Panc1 (cell line): ENCODE data around the gene ABO. TPM values are rescaled to one million over a fixed set of nuclear protein-coding genes. Genes with fewer than 3 reads are reported as not detected.

Experiments used
- ATAC-seq: fragments of 200-7000 bp; cut with Tn5 transposase; 2 replicates; pipeline ENCODE4 v1.9.1; 2020; ENCODE audit warnings: mild to moderate bottlenecking, moderate library complexity
- BruUV-seq: library from RNA; stranded (reverse); fragments of 400-500 nt; replicated peaks from 2 replicates; lab custom pipeline; 2021; lab: Mats Ljungman, UMichigan
- CTCF ChIA-PET: fragments of 300-600 bp; sonication (Branson Sonifier 250); formaldehyde crosslinking; loops from one replicate; lab custom pipeline; 2022; ENCODE audit warnings: antibody characterized with exemption; lab: Charles Lee
- POLR2A ChIA-PET: fragments of 300-600 bp; sonication (Branson Sonifier 250); formaldehyde crosslinking; loops from one replicate; lab custom pipeline; 2022; ENCODE audit warnings: antibody characterized with exemption; lab: Charles Lee
- DNase-seq: peaks from one replicate; pipeline ENCODE4 v3.0.0-alpha.2; 2010; ENCODE audit warnings: low read depth, low spot score
- H3K27ac ChIP-seq: 2 replicates; pipeline ENCODE4 v1.5.1; 2011; ENCODE audit warnings: mild to moderate bottlenecking, low read length, inconsistent platforms
- H3K27me3 ChIP-seq: fragments of 200-500 bp; sonication (Bioruptor generic); 2 replicates; pipeline ENCODE4 v1.6.0; 2014; ENCODE audit warnings: low read length, inconsistent platforms; ENCODE audit not compliant: control insufficient read depth, insufficient read depth
- H3K36me3 ChIP-seq: fragments of 200-500 bp; sonication (Bioruptor generic); 2 replicates; pipeline ENCODE4 v1.5.1; 2014; ENCODE audit warnings: inconsistent platforms, mild to moderate bottlenecking, low read length, moderate library complexity; ENCODE audit not compliant: control insufficient read depth, insufficient read depth
- H3K4me1 ChIP-seq: 2 replicates; pipeline ENCODE4 v1.5.1; 2011; ENCODE audit warnings: inconsistent platforms, mild to moderate bottlenecking, low read length, moderate library complexity; ENCODE audit not compliant: control insufficient read depth, insufficient read depth
- H3K4me3 ChIP-seq, 2 experiments: 2 replicates each; pipeline ENCODE4 v1.5.1; 2011 to 2012; ENCODE audit warnings: low read depth in 2 of 2, low read length in 2 of 2, mild to moderate bottlenecking in 2 of 2, inconsistent platforms in 1 of 2, moderate library complexity in 1 of 2
- H3K9me3 ChIP-seq: fragments of 200-500 bp; sonication (Bioruptor generic); 2 replicates; pipeline ENCODE4 v1.5.1; 2014; ENCODE audit warnings: low read depth, mild to moderate bottlenecking, inconsistent platforms, low read length, moderate library complexity; ENCODE audit not compliant: control insufficient read depth, insufficient read depth
- POLR2AphosphoS5 ChIP-seq: IDR thresholded peaks from 2 replicates; pipeline ENCODE4 v1.6.1; 2012; ENCODE audit warnings: mild to moderate bottlenecking, low read depth, low read length, moderate library complexity
- SIN3A ChIP-seq: IDR thresholded peaks from 2 replicates; pipeline ENCODE4 v1.6.1; 2012; ENCODE audit warnings: low read depth, mild to moderate bottlenecking, low read length, moderate library complexity, borderline replicate concordance; ENCODE audit not compliant: insufficient read depth
- TCF7L2 ChIP-seq: IDR thresholded peaks from 2 replicates; pipeline ENCODE4 v1.6.1; 2011; ENCODE audit warnings: mild to moderate bottlenecking, low read depth, low read length, inconsistent platforms
- in situ Hi-C: cut with HindIII; loops from 2 replicates; pipeline ENCODE4 v1.10.0; 2016; ENCODE audit warnings: low sequenced_read_pairs, low pct_unique_long_range_greater_than_20kb
- intact Hi-C: fragments of 100-400 bp; cut with micrococcal nuclease; formaldehyde crosslinking; loops from one replicate; pipeline ENCODE4 v1.10.0; 2022; ENCODE audit not compliant: unreplicated experiment
- total RNA-seq: library from RNA; stranded (reverse); gene quantifications from one replicate; pipeline ENCODE4 v1.2.1, GENCODE V29; 2021; ENCODE audit not compliant: unreplicated experiment
- TF ChIP-seq, protein P1 (sequence below), 2 experiments: IDR thresholded peaks; 2 replicates each; pipeline ENCODE4 v1.6.1; 2011 to 2012; ENCODE audit warnings: low read depth in 2 of 2, control low read depth in 1 of 2, low read length in 1 of 2, mild to moderate bottlenecking in 1 of 2, moderate library complexity in 1 of 2; ENCODE audit not compliant: insufficient read depth in 1 of 2
- TF ChIP-seq, protein P2 (sequence below): fragments of 450-650 bp; IDR thresholded peaks from 2 replicates; pipeline ENCODE4 v1.5.1; 2017; ENCODE audit warnings: mild to moderate bottlenecking

Gene ABO
- total RNA-seq, 1 experiment from 2014 or later, result 0.10 TPM

DNA sequence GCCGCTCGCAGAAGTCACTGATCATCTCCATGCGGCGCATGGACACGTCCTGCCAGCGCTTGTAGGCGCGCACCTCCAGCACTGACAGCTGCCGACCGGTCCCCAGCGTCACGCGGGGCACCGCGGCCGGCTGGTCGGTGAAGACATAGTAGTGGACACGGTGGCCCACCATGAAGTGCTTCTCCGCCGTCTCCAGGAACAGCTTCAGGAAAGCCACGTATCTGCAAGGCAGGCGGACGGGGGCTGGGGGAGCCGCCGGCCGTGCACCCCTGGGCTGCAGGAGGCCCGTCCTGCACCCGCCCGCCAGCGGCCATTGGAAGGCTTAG lies 18.9 kb downstream of the ABO start:
- Histone ChIP-seq H3K27ac (no peak overlapping the region), H3K4me1 (no peaks in the 10 kb centered on the region; the same call in 1 of the 2 replicates), H3K9me3 (no peaks in the 10 kb centered on the region), H3K4me3 (no peak overlapping the region), H3K36me3 (no peaks in the 10 kb centered on the region), H3K27me3 (no peaks in the 10 kb centered on the region)
- TF ChIP-seq, protein P1, sequence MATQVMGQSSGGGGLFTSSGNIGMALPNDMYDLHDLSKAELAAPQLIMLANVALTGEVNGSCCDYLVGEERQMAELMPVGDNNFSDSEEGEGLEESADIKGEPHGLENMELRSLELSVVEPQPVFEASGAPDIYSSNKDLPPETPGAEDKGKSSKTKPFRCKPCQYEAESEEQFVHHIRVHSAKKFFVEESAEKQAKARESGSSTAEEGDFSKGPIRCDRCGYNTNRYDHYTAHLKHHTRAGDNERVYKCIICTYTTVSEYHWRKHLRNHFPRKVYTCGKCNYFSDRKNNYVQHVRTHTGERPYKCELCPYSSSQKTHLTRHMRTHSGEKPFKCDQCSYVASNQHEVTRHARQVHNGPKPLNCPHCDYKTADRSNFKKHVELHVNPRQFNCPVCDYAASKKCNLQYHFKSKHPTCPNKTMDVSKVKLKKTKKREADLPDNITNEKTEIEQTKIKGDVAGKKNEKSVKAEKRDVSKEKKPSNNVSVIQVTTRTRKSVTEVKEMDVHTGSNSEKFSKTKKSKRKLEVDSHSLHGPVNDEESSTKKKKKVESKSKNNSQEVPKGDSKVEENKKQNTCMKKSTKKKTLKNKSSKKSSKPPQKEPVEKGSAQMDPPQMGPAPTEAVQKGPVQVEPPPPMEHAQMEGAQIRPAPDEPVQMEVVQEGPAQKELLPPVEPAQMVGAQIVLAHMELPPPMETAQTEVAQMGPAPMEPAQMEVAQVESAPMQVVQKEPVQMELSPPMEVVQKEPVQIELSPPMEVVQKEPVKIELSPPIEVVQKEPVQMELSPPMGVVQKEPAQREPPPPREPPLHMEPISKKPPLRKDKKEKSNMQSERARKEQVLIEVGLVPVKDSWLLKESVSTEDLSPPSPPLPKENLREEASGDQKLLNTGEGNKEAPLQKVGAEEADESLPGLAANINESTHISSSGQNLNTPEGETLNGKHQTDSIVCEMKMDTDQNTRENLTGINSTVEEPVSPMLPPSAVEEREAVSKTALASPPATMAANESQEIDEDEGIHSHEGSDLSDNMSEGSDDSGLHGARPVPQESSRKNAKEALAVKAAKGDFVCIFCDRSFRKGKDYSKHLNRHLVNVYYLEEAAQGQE (IDR thresholded peaks at IDR 0.05; ENCODE audit: insufficient read depth in 1 of 2, low read depth in 2 of 2, low read length in 1 of 2), result no peak
- TF ChIP-seq, protein P2, sequence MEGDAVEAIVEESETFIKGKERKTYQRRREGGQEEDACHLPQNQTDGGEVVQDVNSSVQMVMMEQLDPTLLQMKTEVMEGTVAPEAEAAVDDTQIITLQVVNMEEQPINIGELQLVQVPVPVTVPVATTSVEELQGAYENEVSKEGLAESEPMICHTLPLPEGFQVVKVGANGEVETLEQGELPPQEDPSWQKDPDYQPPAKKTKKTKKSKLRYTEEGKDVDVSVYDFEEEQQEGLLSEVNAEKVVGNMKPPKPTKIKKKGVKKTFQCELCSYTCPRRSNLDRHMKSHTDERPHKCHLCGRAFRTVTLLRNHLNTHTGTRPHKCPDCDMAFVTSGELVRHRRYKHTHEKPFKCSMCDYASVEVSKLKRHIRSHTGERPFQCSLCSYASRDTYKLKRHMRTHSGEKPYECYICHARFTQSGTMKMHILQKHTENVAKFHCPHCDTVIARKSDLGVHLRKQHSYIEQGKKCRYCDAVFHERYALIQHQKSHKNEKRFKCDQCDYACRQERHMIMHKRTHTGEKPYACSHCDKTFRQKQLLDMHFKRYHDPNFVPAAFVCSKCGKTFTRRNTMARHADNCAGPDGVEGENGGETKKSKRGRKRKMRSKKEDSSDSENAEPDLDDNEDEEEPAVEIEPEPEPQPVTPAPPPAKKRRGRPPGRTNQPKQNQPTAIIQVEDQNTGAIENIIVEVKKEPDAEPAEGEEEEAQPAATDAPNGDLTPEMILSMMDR, result no peak
- no peak for TF ChIP-seq POLR2AphosphoS5
- TF ChIP-seq SIN3A, result no peak
- TF ChIP-seq TCF7L2, result no peak
- no TSS peak for BruUV-seq
- ATAC-seq (no peak), DNase-seq (no peak)
- CTCF ChIA-PET, result interaction anchor here (0.5 kb wide), 1 partner anchor 20 kb away, joined by 3 read pairs; no protein-coding TSS in a partner anchor
- POLR2A ChIA-PET, result no interaction called here
- intact Hi-C loops, result no loop called here
- in situ Hi-C loops, result no loop called here

DNA sequence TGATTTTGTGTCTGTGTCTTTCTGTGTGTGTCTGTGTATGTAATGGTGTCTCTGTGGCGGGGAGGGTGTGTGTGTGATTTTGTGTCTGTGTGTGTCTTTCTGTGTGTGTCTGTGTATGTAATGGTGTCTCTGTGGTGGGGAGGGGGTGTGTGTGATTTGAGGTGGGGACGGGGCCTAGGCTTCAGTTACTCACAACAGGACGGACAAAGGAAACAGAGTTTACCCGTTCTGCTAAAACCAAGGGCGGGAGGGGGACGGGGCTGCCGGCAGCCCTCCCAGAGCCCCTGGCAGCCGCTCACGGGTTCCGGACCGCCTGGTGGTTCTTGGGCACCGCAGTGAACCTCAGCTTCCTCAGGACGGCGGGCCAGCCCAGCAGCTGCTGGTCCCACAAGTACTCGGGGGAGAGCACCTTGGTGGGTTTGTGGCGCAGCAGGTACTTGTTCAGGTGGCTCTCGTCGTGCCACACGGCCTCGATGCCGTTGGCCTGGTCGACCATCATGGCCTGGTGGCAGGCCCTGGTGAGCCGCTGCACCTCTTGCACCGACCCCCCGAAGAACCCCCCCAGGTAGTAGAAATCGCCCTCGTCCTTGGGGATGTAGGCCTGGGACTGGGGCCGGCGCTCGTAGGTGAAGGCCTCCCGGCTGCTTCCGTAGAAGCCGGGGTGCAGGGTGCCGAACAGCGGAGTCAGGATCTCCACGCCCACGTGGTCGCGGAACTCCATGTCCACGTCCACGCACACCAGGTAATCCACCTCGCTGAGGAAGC lies 19.4 kb downstream of the ABO start:
- no peaks in the 10 kb centered on the region for H3K9me3 ChIP-seq
- in situ Hi-C loops (no loop called here), intact Hi-C loops (no loop called here)
- BruUV-seq, result no TSS peak
- no peak overlapping the region for H3K4me3 ChIP-seq
- ATAC-seq (no peak), DNase-seq (no peak)
- H3K4me1 ChIP-seq, result no peaks in the 10 kb centered on the region; the same call in 1 of the 2 replicates
- no peak overlapping the region for H3K27ac ChIP-seq
- H3K36me3 ChIP-seq, result no peaks in the 10 kb centered on the region
- no peaks in the 10 kb centered on the region for H3K27me3 ChIP-seq
- TF ChIP-seq, protein P1 (IDR thresholded peaks at IDR 0.05; ENCODE audit: insufficient read depth in 1 of 2, low read depth in 2 of 2, low read length in 1 of 2), result no peak
- no peak for TF ChIP-seq POLR2AphosphoS5
- TF ChIP-seq TCF7L2, result no peak
- TF ChIP-seq SIN3A, result no peak
- TF ChIP-seq, protein P2, result no peak
- ChIA-PET POLR2A (no interaction called here), CTCF (no interaction called here)
